HG03175 (cell line): ENCODE results near the gene CACNA1D.

ENCODE experiments used
- ATAC-seq: cut with Tn5 transposase; IDR thresholded peaks from one replicate; pipeline ENCODE4 v1.9.1; 2021; ENCODE audit warnings: mild to moderate bottlenecking, moderate library complexity; ENCODE audit not compliant: unreplicated experiment

CACNA1D gene

GRCh38 chr3:53836084-53836872 is 341.9 kb downstream of the CACNA1D start:
- ATAC-seq, result no peak

- no peak for ATAC-seq
Measured at GRCh38 chr3:53837331-53837730, 342.9 kb downstream of the CACNA1D start.

GRCh38 chr3:53841296-53841695 is 346.9 kb downstream of the CACNA1D start:
- no peak for ATAC-seq

GRCh38 chr3:53842436-53843194 is 348.2 kb downstream of the CACNA1D start:
- no peak for ATAC-seq

- peak; percentile 49 for ATAC-seq
Measured at GRCh38 chr3:53843195-53844177, 349.1 kb downstream of the CACNA1D start.

- ATAC-seq, result no peak
Measured at GRCh38 chr3:53844262-53845102, 350.1 kb downstream of the CACNA1D start.

GRCh38 chr3:53845103-53845880 is 350.9 kb downstream of the CACNA1D start:
- ATAC-seq, result no peak

GRCh38 chr3:53845881-53846133 is 351.4 kb downstream of the CACNA1D start:
- no peak for ATAC-seq

- ATAC-seq, result no peak
Measured at GRCh38 chr3:53846134-53846850, 351.9 kb downstream of the CACNA1D start, which contains the start of the genes CHDH and IL17RB. Gene CHDH (minus strand): TSS chr3:53846419. CDS start chr3:53824008, 22,411 bp downstream. Gene IL17RB (plus strand): TSS chr3:53846568. CDS start chr3:53846589, 21 bp downstream.

- ATAC-seq, result no peak
Measured at GRCh38 chr3:53846851-53847155, 352.4 kb downstream of the CACNA1D start.

GRCh38 chr3:53849916-53850315 is 355.5 kb downstream of the CACNA1D start:
- no peak for ATAC-seq

- no peak for ATAC-seq
Measured at GRCh38 chr3:53850895-53851294, 356.5 kb downstream of the CACNA1D start.

GRCh38 chr3:53856964-53857363 is 362.6 kb downstream of the CACNA1D start:
- peak; percentile 61 for ATAC-seq

GRCh38 chr3:53858096-53858741 is 363.8 kb downstream of the CACNA1D start:
- no peak for ATAC-seq

- no peak for ATAC-seq
Measured at GRCh38 chr3:53859178-53859577, 364.8 kb downstream of the CACNA1D start.

- no peak for ATAC-seq
Measured at GRCh38 chr3:53860196-53860595, 365.8 kb downstream of the CACNA1D start.

- no peak for ATAC-seq
Measured at GRCh38 chr3:53862241-53862640, 367.8 kb downstream of the CACNA1D start.

GRCh38 chr3:53863145-53863544 is 368.7 kb downstream of the CACNA1D start:
- ATAC-seq, result no peak
